Panc1 (cell line): ENCODE data around the gene TRABD2B. TPM values are rescaled to one million over a fixed set of nuclear protein-coding genes. Genes with fewer than 3 reads are reported as not detected.

Source experiments
- ATAC-seq: fragments of 200-7000 bp; cut with Tn5 transposase; 2 replicates; pipeline ENCODE4 v1.9.1; 2020; ENCODE audit warnings: mild to moderate bottlenecking, moderate library complexity
- BruUV-seq: library from RNA; stranded (reverse); fragments of 400-500 nt; replicated peaks from 2 replicates; lab custom pipeline; 2021; lab: Mats Ljungman, UMichigan
- CTCF ChIA-PET: fragments of 300-600 bp; sonication (Branson Sonifier 250); formaldehyde crosslinking; loops from one replicate; lab custom pipeline; 2022; ENCODE audit warnings: antibody characterized with exemption; lab: Charles Lee
- POLR2A ChIA-PET: fragments of 300-600 bp; sonication (Branson Sonifier 250); formaldehyde crosslinking; loops from one replicate; lab custom pipeline; 2022; ENCODE audit warnings: antibody characterized with exemption; lab: Charles Lee
- DNase-seq: peaks from one replicate; pipeline ENCODE4 v3.0.0-alpha.2; 2010; ENCODE audit warnings: low read depth, low spot score
- H3K27ac ChIP-seq: 2 replicates; pipeline ENCODE4 v1.5.1; 2011; ENCODE audit warnings: mild to moderate bottlenecking, low read length, inconsistent platforms
- H3K27me3 ChIP-seq: fragments of 200-500 bp; sonication (Bioruptor generic); 2 replicates; pipeline ENCODE4 v1.6.0; 2014; ENCODE audit warnings: low read length, inconsistent platforms; ENCODE audit not compliant: control insufficient read depth, insufficient read depth
- H3K36me3 ChIP-seq: fragments of 200-500 bp; sonication (Bioruptor generic); 2 replicates; pipeline ENCODE4 v1.5.1; 2014; ENCODE audit warnings: inconsistent platforms, mild to moderate bottlenecking, low read length, moderate library complexity; ENCODE audit not compliant: control insufficient read depth, insufficient read depth
- H3K4me1 ChIP-seq: 2 replicates; pipeline ENCODE4 v1.5.1; 2011; ENCODE audit warnings: inconsistent platforms, mild to moderate bottlenecking, low read length, moderate library complexity; ENCODE audit not compliant: control insufficient read depth, insufficient read depth
- H3K4me3 ChIP-seq, 2 experiments: 2 replicates each; pipeline ENCODE4 v1.5.1; 2011 to 2012; ENCODE audit warnings: low read depth in 2 of 2, low read length in 2 of 2, mild to moderate bottlenecking in 2 of 2, inconsistent platforms in 1 of 2, moderate library complexity in 1 of 2
- H3K9me3 ChIP-seq: fragments of 200-500 bp; sonication (Bioruptor generic); 2 replicates; pipeline ENCODE4 v1.5.1; 2014; ENCODE audit warnings: low read depth, mild to moderate bottlenecking, inconsistent platforms, low read length, moderate library complexity; ENCODE audit not compliant: control insufficient read depth, insufficient read depth
- CTCF ChIP-seq: fragments of 450-650 bp; IDR thresholded peaks from 2 replicates; pipeline ENCODE4 v1.5.1; 2017; ENCODE audit warnings: mild to moderate bottlenecking
- POLR2AphosphoS5 ChIP-seq: IDR thresholded peaks from 2 replicates; pipeline ENCODE4 v1.6.1; 2012; ENCODE audit warnings: mild to moderate bottlenecking, low read depth, low read length, moderate library complexity
- REST ChIP-seq, 2 experiments: IDR thresholded peaks; 2 replicates each; pipeline ENCODE4 v1.6.1; 2011 to 2012; ENCODE audit warnings: low read depth in 2 of 2, control low read depth in 1 of 2, low read length in 1 of 2, mild to moderate bottlenecking in 1 of 2, moderate library complexity in 1 of 2; ENCODE audit not compliant: insufficient read depth in 1 of 2
- SIN3A ChIP-seq: IDR thresholded peaks from 2 replicates; pipeline ENCODE4 v1.6.1; 2012; ENCODE audit warnings: low read depth, mild to moderate bottlenecking, low read length, moderate library complexity, borderline replicate concordance; ENCODE audit not compliant: insufficient read depth
- TCF7L2 ChIP-seq: IDR thresholded peaks from 2 replicates; pipeline ENCODE4 v1.6.1; 2011; ENCODE audit warnings: mild to moderate bottlenecking, low read depth, low read length, inconsistent platforms
- in situ Hi-C: cut with HindIII; loops from 2 replicates; pipeline ENCODE4 v1.10.0; 2016; ENCODE audit warnings: low sequenced_read_pairs, low pct_unique_long_range_greater_than_20kb
- intact Hi-C: fragments of 100-400 bp; cut with micrococcal nuclease; formaldehyde crosslinking; loops from one replicate; pipeline ENCODE4 v1.10.0; 2022; ENCODE audit not compliant: unreplicated experiment
- total RNA-seq: library from RNA; stranded (reverse); gene quantifications from one replicate; pipeline ENCODE4 v1.2.1, GENCODE V29; 2021; ENCODE audit not compliant: unreplicated experiment

The TRABD2B gene
- total RNA-seq, 1 experiment from 2014 or later, result not detected

GRCh38 chr1:47847763-47848162 is 149.4 kb downstream of the TRABD2B start:
- ChIA-PET CTCF (no interaction called here), POLR2A (no interaction called here)
- Histone ChIP-seq H3K27ac (no peak overlapping the region), H3K27me3 (peaks cover 10% of the 10 kb centered on the region; the same call in 1 of the 2 replicates), H3K36me3 (no peaks in the 10 kb centered on the region), H3K4me1 (no peaks in the 10 kb centered on the region), H3K9me3 (no peaks in the 10 kb centered on the region), H3K4me3 (no peak overlapping the region)
- TF ChIP-seq SIN3A (no peak), REST (IDR thresholded peaks at IDR 0.05; ENCODE audit: insufficient read depth in 1 of 2, low read depth in 2 of 2, low read length in 1 of 2) (no peak)
- BruUV-seq, result no TSS peak
- in situ Hi-C loops, result no loop called here
- ATAC-seq, result no peak
- intact Hi-C loops, result no loop called here
- DNase-seq, result no peak

GRCh38 chr1:47844558-47844955 is 152.6 kb downstream of the TRABD2B start:
- intact Hi-C loops, result no loop called here
- DNase-seq, result no peak
- ChIA-PET POLR2A (no interaction called here), CTCF (no interaction called here)
- H3K9me3 ChIP-seq, result no peaks in the 10 kb centered on the region
- no peak for ATAC-seq
- H3K27ac ChIP-seq, result no peak overlapping the region
- H3K4me1 ChIP-seq, result no peaks in the 10 kb centered on the region
- TF ChIP-seq SIN3A (no peak), POLR2AphosphoS5 (no peak), CTCF (no peak), TCF7L2 (no peak), REST (IDR thresholded peaks at IDR 0.05; ENCODE audit: insufficient read depth in 1 of 2, low read depth in 2 of 2, low read length in 1 of 2) (no peak)
- no peak overlapping the region for H3K4me3 ChIP-seq
- BruUV-seq, result no TSS peak
- no peaks in the 10 kb centered on the region for H3K36me3 ChIP-seq
- in situ Hi-C loops, result no loop called here
- H3K27me3 ChIP-seq, result peaks cover 10% of the 10 kb centered on the region; the same call in 1 of the 2 replicates
